Endothelial cell of umbilical vein (primary cell): ENCODE data around the gene SLC6A7. TPM values are rescaled to one million over a fixed set of nuclear protein-coding genes. Genes with fewer than 3 reads are reported as not detected.

Source experiments
- BruUV-seq: library from RNA; stranded (reverse); fragments of 400-500 nt; replicated peaks from 2 replicates; lab custom pipeline; 2021; lab: Mats Ljungman, UMichigan
- CTCF ChIA-PET: fragments of 300-600, 350-600 bp; sonication (Branson Sonifier 250); formaldehyde crosslinking; loops from one replicate; lab custom pipeline; 2021; ENCODE audit warnings: antibody characterized with exemption, inconsistent platforms; lab: Charles Lee
- POLR2A ChIA-PET: fragments of 300-600, 350-600 bp; sonication (Branson Sonifier 250); formaldehyde crosslinking; loops from one replicate; lab custom pipeline; 2021; ENCODE audit warnings: antibody characterized with exemption, inconsistent platforms; lab: Charles Lee
- DNase-seq: peaks from one replicate; pipeline ENCODE4 v3.0.0-alpha.2; 2011; ENCODE audit warnings: low read depth, low spot score
- FAIRE-seq: peaks from 2 replicates; lab custom pipeline; 2011; peaks lifted over from hg19 to GRCh38; lab: Jason Lieb, UNC
- H2AFZ ChIP-seq: 2 replicates; pipeline ENCODE4 v1.6.0; 2012; ENCODE audit warnings: low read depth, low read length, control low read depth, inconsistent platforms
- H3K27ac ChIP-seq: 2 replicates; pipeline ENCODE4 v1.5.1; 2011; ENCODE audit warnings: low read depth, mild to moderate bottlenecking, control low read depth, low read length, moderate library complexity; ENCODE audit not compliant: insufficient read depth
- H3K27me3 ChIP-seq, 2 experiments: 2 replicates each; pipeline versions ENCODE4 v1.6.0 to v1.6.1; 2011; ENCODE audit warnings: low read length in 2 of 2, mixed read lengths in 1 of 2; ENCODE audit not compliant: control insufficient read depth in 2 of 2, insufficient read depth in 2 of 2
- H3K36me3 ChIP-seq, 2 experiments: 2 replicates in 1 of 2; 3 replicates in 1 of 2; pipeline ENCODE4 v1.5.1; 2011; ENCODE audit warnings: low read length in 2 of 2, mild to moderate bottlenecking in 1 of 2, moderate library complexity in 1 of 2; ENCODE audit not compliant: control insufficient read depth in 2 of 2, insufficient read depth in 2 of 2; ENCODE audit errors: extremely low read depth in 1 of 2
- H3K4me1 ChIP-seq: 3 replicates; pipeline ENCODE4 v1.5.1; 2011; ENCODE audit warnings: mild to moderate bottlenecking, low read length; ENCODE audit not compliant: control insufficient read depth, insufficient read depth; ENCODE audit errors: extremely low read depth
- H3K4me2 ChIP-seq: 2 replicates; pipeline ENCODE4 v1.6.1; 2011; ENCODE audit warnings: low read length, control low read depth, mixed read lengths; ENCODE audit not compliant: insufficient read depth
- H3K4me3 ChIP-seq, 3 experiments: fragments of 200-600 bp in 1 of 3; sonication (generic), shearing (Covaris generic) in 1 of 3; replicated peaks in 1 of 3; 2 replicates each; pipeline ENCODE4 v1.5.1; 2011 to 2016; ENCODE audit warnings: control low read depth in 3 of 3, low read length in 3 of 3, mild to moderate bottlenecking in 2 of 3, inconsistent platforms in 1 of 3, low read depth in 1 of 3, moderate library complexity in 1 of 3; ENCODE audit not compliant: insufficient read depth in 1 of 3
- H3K79me2 ChIP-seq: 2 replicates; pipeline ENCODE4 v1.6.0; 2012; ENCODE audit warnings: low read length, inconsistent platforms; ENCODE audit not compliant: control insufficient read depth, insufficient read depth
- H3K9ac ChIP-seq: replicated peaks from 2 replicates; pipeline ENCODE3; 2011; ENCODE audit warnings: low read length, control low read depth; ENCODE audit not compliant: insufficient read depth; ENCODE audit errors: extremely low read depth
- H3K9me1 ChIP-seq: replicated peaks from 3 replicates; pipeline ENCODE4 v1.6.0; 2011; ENCODE audit warnings: mild to moderate bottlenecking, low read length; ENCODE audit not compliant: control insufficient read depth, insufficient read depth; ENCODE audit errors: extremely low read depth
- H3K9me3 ChIP-seq: replicated peaks from 2 replicates; pipeline ENCODE4 v1.5.1; 2012; ENCODE audit warnings: low read length, inconsistent platforms; ENCODE audit not compliant: control insufficient read depth, insufficient read depth
- H4K20me1 ChIP-seq: replicated peaks from 2 replicates; pipeline ENCODE3; 2011; ENCODE audit warnings: mild to moderate bottlenecking, low read length; ENCODE audit not compliant: control insufficient read depth, insufficient read depth; ENCODE audit errors: extremely low read depth
- EZH2 ChIP-seq: IDR thresholded peaks from 2 replicates; pipeline ENCODE4 v1.6.1; 2012; ENCODE audit warnings: borderline replicate concordance, low read depth, mild to moderate bottlenecking, moderate library complexity, low read length, inconsistent platforms; ENCODE audit not compliant: severe bottlenecking
- JUN ChIP-seq: IDR thresholded peaks from 2 replicates; pipeline ENCODE4 v1.6.1; 2011; ENCODE audit warnings: borderline replicate concordance, low read depth; ENCODE audit not compliant: insufficient read length, insufficient read depth
- MAX ChIP-seq: IDR thresholded peaks from 2 replicates; pipeline ENCODE4 v1.6.1; 2011; ENCODE audit not compliant: insufficient read depth, insufficient read length
- MYC ChIP-seq: IDR thresholded peaks from one replicate; pipeline ENCODE4 v1.6.1; 2011; ENCODE audit warnings: mild to moderate bottlenecking, low read depth, low read length
- POLR2A ChIP-seq: IDR thresholded peaks from 2 replicates; pipeline ENCODE4 v1.6.1; 2012; ENCODE audit warnings: low read depth, mild to moderate bottlenecking, control low read depth, low read length
- POLR2AphosphoS5 ChIP-seq: IDR thresholded peaks from 2 replicates; pipeline ENCODE4 v1.6.1; 2012; ENCODE audit warnings: low read depth, mild to moderate bottlenecking, control low read depth, low read length, moderate library complexity; ENCODE audit not compliant: insufficient read depth
- dilution Hi-C: fragments of 300-500 bp; cut with MboI; formaldehyde crosslinking; loops from one replicate; pipeline ENCODE4 v1.15.0; 2019; ENCODE audit warnings: low sequenced_read_pairs; ENCODE audit not compliant: extremely low pct_ligation_motif_present
- intact Hi-C: fragments of 100-400 bp; cut with micrococcal nuclease; formaldehyde crosslinking; loops from one replicate; pipeline ENCODE4 v1.10.0; 2022
- polyA plus RNA-seq, 4 experiments: library from polyadenylated mRNA; depleted of rRNA in 3 of 4; stranded (reverse) in 3 of 4; unstranded in 1 of 4; fragments of >200 nt; gene quantifications; 2 replicates each; pipeline versions ENCODE4 v1.2.1 to v1.2.3, GENCODE V29; 2011 to 2012; ENCODE audit warnings: missing spikeins in 1 of 4
- total RNA-seq: library from RNA; stranded (reverse); gene quantifications from 2 replicates; pipeline ENCODE4 v1.2.3, GENCODE V29; 2021
- TF ChIP-seq, protein P1 (sequence below), 2 donors: IDR thresholded peaks; 1 replicate in 1 of 2; 2 replicates in 1 of 2; pipeline ENCODE4 v1.5.1; 2011; ENCODE audit warnings: low read length in 2 of 2, mild to moderate bottlenecking in 2 of 2, moderate library complexity in 2 of 2, control low read depth in 1 of 2, inconsistent platforms in 1 of 2, low read depth in 1 of 2; ENCODE audit not compliant: insufficient read depth in 1 of 2; ENCODE audit errors: extremely low read depth in 1 of 2

The SLC6A7 gene
- total and polyA plus RNA-seq, 2 donors (not counting 3 experiments of a cell fraction or from before 2014, with no cell fraction given), result not detected

- ChIA-PET POLR2A (no interaction called here), CTCF (no interaction called here)
- intact Hi-C loops (no loop called here), dilution Hi-C loops (no loop called here)
- H3K27ac ChIP-seq, result no peak overlapping the region
- no peaks in the 10 kb centered on the region for H4K20me1 ChIP-seq
- H3K4me1 ChIP-seq, result no peaks in the 10 kb centered on the region
- no peaks in the 10 kb centered on the region for H3K9me3 ChIP-seq
- H3K4me3 ChIP-seq, result no peak overlapping the region
- H3K9ac ChIP-seq, result no peak overlapping the region
- no peak for DNase-seq
- H3K36me3 ChIP-seq, result no peaks in the 10 kb centered on the region
- TF ChIP-seq POLR2AphosphoS5 (no peak), MYC (no peak), POLR2A (no peak), EZH2 (no peak), MAX (no peak), JUN (no peak)
- TF ChIP-seq, protein P1, sequence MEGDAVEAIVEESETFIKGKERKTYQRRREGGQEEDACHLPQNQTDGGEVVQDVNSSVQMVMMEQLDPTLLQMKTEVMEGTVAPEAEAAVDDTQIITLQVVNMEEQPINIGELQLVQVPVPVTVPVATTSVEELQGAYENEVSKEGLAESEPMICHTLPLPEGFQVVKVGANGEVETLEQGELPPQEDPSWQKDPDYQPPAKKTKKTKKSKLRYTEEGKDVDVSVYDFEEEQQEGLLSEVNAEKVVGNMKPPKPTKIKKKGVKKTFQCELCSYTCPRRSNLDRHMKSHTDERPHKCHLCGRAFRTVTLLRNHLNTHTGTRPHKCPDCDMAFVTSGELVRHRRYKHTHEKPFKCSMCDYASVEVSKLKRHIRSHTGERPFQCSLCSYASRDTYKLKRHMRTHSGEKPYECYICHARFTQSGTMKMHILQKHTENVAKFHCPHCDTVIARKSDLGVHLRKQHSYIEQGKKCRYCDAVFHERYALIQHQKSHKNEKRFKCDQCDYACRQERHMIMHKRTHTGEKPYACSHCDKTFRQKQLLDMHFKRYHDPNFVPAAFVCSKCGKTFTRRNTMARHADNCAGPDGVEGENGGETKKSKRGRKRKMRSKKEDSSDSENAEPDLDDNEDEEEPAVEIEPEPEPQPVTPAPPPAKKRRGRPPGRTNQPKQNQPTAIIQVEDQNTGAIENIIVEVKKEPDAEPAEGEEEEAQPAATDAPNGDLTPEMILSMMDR (IDR thresholded peaks at IDR 0.05; ENCODE audit: extremely low read depth in 1 of 2, insufficient read depth in 1 of 2, low read depth in 1 of 2, low read length in 2 of 2), result no peak
- no TSS peak for BruUV-seq
- H3K9me1 ChIP-seq, result no peaks in the 10 kb centered on the region
- no peak overlapping the region for H2AFZ ChIP-seq
- no peak for FAIRE-seq
- H3K27me3 ChIP-seq, result peaks cover 3 to 6% of the 10 kb centered on the region in 2 experiments
- H3K4me2 ChIP-seq, result no peak overlapping the region
- H3K79me2 ChIP-seq, result no peaks in the 10 kb centered on the region
These were observed 12.6 kb downstream of the SLC6A7 start for GRCh38 chr5:150202501-150202900.
